ENCODE data around the gene DLX4.

The DLX4 gene

DNA sequence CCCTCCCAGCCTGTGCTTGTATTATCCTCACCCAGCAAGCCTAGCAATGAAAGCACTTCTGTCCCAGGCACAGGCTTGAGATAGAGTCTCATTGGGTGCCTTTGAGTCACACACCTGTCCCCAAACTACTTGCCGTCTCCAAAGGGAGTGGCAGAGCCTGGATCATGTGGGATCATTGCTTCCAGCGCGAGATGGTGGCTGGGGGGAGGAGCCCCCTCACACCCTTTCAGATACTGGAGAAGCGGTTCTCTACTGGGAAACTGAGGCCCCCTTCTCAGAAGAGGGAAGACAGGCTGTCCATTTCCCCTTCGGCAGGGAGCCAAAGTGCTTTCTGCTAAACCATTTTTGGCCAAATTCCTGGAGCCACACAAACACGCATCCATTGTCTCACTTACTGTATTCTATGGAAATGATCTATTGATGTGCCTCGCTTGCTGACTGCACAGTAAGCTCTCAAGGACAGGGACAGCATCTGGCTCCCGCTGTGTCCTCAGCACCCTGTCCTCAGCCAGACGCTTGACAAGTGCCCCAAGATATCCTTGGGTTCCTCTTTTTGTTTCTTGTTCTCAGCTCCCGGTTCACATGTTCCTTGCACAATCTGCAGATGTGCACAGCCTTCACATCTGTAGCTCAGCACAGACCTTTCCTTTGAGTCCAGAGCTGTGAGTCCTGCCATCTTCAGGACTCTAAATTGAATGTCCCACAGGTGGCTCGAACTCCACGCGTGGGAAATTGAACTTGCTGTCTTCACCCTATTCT is 52.0 kb downstream of the DLX4 start:
- DNase-seq = no peak

DNA sequence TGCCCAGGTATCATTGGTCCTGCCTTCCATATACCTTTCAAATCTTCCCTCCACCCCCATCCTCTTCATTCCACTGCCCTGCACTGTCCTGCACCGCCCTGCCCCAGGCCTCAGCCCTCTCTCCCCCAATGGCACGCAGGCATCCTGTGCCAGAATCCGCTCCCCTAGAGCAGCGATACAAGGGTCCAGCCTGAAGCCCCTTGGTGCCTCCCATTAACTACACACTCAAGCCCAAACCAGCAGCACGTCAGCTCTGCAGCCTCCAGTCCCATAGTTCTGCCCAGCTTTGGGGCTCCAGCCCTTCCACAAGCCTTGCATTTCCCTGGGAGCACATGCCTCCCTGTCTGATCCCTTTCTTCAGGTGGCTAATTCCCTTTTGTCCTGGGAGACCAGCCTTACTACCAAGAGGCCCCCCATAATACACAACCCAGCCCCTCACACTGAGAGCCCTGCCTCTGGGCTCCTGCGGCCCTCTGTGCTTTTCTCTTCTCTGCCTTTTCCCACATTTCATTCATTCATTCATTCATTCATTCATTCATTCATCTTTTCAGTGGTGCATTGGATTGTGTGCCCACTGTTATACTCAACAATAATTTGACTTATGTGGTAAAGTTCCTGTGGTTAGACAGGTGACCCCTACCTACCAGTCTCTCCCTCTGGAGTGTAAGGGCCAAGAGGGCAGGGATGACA is 52.8 kb downstream of the DLX4 start:
- DNase-seq = no peak

DNA sequence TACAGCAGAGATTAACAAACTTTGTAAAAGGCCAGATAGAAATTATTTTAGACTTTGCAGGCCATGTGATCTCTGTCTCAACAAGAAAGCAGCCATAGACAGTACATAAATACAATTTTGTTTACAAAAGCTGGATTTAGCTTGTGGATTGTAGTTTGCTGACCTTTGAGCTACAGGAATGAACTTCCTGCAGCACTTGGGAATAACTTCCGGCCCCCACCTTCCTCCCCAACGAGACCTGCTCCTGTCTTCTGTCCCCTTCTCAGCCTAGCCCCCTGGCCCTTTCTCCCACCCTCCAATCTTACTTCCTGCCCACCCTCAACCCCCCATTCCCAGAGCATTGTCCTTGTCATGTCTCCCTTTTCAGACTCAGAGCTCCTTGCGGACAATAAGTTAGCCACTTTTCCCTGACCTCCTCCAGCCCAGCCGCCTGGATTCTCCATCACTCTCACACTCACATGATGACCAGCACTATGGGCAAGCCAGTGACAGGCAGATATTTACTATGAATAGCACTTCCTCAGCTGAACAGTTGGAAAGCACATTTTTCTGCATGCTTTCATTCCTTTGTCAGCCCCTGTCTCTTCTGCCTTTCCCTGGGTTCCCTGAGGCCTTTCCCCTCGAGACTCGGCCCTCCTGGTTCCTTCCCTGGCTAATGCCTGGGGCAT is 53.6 kb downstream of the DLX4 start:
- DNase-seq = no peak

DNA sequence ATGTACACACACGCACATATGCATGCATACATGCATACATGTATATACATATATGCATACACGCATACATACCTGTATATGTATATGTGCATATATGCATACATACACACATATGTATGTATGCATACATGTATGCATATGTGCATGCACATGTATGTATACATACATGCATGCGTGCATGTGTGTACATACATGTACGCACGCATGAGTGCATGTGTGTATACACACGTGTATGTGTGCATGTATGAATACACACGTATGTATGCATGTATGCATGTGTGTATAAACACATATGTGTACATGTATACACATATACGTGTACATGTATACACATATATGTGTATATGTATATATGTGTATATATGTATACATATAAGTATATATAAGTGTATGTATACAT is 54.5 kb downstream of the DLX4 start:
- no peak for DNase-seq
